GM12878 (cell line): ENCODE measurements around the gene CD300A. TPM values are rescaled to one million over a fixed set of nuclear protein-coding genes. Genes with fewer than 3 reads are reported as not detected.

ENCODE experiments used
- BMI1 ChIP-seq: fragments of 450-650 bp; IDR thresholded peaks from 2 replicates; pipeline ENCODE4 v1.6.1; 2016; ENCODE audit warnings: mild to moderate bottlenecking, moderate library complexity, borderline replicate concordance
- CEBPB ChIP-seq, 2 experiments: fragments of 150-350 bp in 1 of 2; IDR thresholded peaks; 2 replicates each; pipeline ENCODE4 v1.6.1; 2012 to 2014; ENCODE audit warnings: low read depth in 2 of 2, low read length in 2 of 2, borderline replicate concordance in 1 of 2, inconsistent platforms in 1 of 2
- CEBPZ ChIP-seq: fragments of 150-350 bp; IDR thresholded peaks from 2 replicates; pipeline ENCODE4 v1.6.1; 2016; ENCODE audit warnings: low read depth, low read length
- CREB1 ChIP-seq: IDR thresholded peaks from 2 replicates; pipeline ENCODE4 v1.6.1; 2012; ENCODE audit warnings: low read depth, mild to moderate bottlenecking, inconsistent platforms
- IRF4 ChIP-seq: IDR thresholded peaks from 2 replicates; pipeline ENCODE4 v1.6.1; 2011; ENCODE audit warnings: low read depth, low read length
- JUNB ChIP-seq: IDR thresholded peaks from 2 replicates; pipeline ENCODE4 v1.6.1; 2016; ENCODE audit warnings: antibody characterized with exemption, mild to moderate bottlenecking
- LARP7 ChIP-seq: fragments of 450-650 bp; IDR thresholded peaks from 2 replicates; pipeline ENCODE4 v1.6.1; 2017; ENCODE audit warnings: mild to moderate bottlenecking
- MTA3 ChIP-seq: IDR thresholded peaks from 2 replicates; pipeline ENCODE4 v1.6.1; 2012; ENCODE audit warnings: low read length, inconsistent platforms, borderline replicate concordance
- NFYB ChIP-seq: IDR thresholded peaks from 2 replicates; pipeline ENCODE4 v1.6.1; 2011; ENCODE audit warnings: low read depth, mild to moderate bottlenecking, low read length, improper control_type of control experiment, moderate library complexity; ENCODE audit not compliant: insufficient read depth
- RAD21 ChIP-seq: IDR thresholded peaks from 2 replicates; pipeline ENCODE4 v1.6.1; 2011; ENCODE audit warnings: mild to moderate bottlenecking, low read depth, low read length, moderate library complexity; ENCODE audit not compliant: insufficient read depth
- SREBF2 ChIP-seq: IDR thresholded peaks from 2 replicates; pipeline ENCODE4 v1.6.1; 2012; ENCODE audit warnings: mild to moderate bottlenecking, low read length
- TBL1XR1 ChIP-seq: IDR thresholded peaks from 2 replicates; pipeline ENCODE4 v1.6.1; 2012; ENCODE audit warnings: low read depth, low read length, improper control_type of control experiment
- ZBTB40 ChIP-seq: fragments of 450-650 bp; IDR thresholded peaks from 2 replicates; pipeline ENCODE4 v1.6.1; 2016; ENCODE audit warnings: mild to moderate bottlenecking, moderate library complexity, borderline replicate concordance
- ZNF217 ChIP-seq: fragments of 450-650 bp; IDR thresholded peaks from 2 replicates; pipeline ENCODE4 v1.6.1; 2017; ENCODE audit warnings: antibody characterized with exemption, mild to moderate bottlenecking
- ZNF274 ChIP-seq: IDR thresholded peaks from one replicate; pipeline ENCODE4 v1.8.0; 2011; ENCODE audit not compliant: insufficient read length, insufficient read depth
- polyA plus RNA-seq, 11 experiments: library from polyadenylated mRNA; depleted of rRNA in 4 of 11; unstranded in 6 of 11; stranded (reverse) in 5 of 11; fragments of >200 nt; fragmentation: Nextera tagmentation in 4 of 11; fragmentation: Illumina TruSeq in 1 of 11; extraction: Ambion mirVana in 4 of 11; extraction: Trizol in 1 of 11; gene quantifications; 1 replicate in 1 of 11; 2 replicates in 10 of 11; pipeline versions ENCODE4 v1.2.1 to v1.2.3, GENCODE V29; 2011 to 2016; ENCODE audit warnings: inconsistent platforms in 2 of 11, missing spikeins in 2 of 11, low read depth in 1 of 11
- total RNA-seq, 4 experiments: library from RNA; depleted of rRNA in 3 of 4; stranded (reverse); fragments of >200 nt in 3 of 4; fragmentation: Illumina TruSeq in 1 of 4; extraction: Trizol in 1 of 4; gene quantifications; 2 replicates each; pipeline versions ENCODE4 v1.2.1 to v1.2.3, GENCODE V29; 2013 to 2021
- TF ChIP-seq, protein P1 (sequence below): fragments of 450-650 bp; IDR thresholded peaks from 2 replicates; pipeline ENCODE4 v1.6.1; 2018; ENCODE audit warnings: borderline replicate concordance, mild to moderate bottlenecking; ENCODE audit not compliant: partially characterized antibody
- TF ChIP-seq, protein P2 (sequence below): IDR thresholded peaks from 2 replicates; pipeline ENCODE4 v1.6.1; 2012; ENCODE audit warnings: low read depth, low read length, improper control_type of control experiment
- TF ChIP-seq, protein P3 (sequence below): fragments of 450-650 bp; IDR thresholded peaks from 2 replicates; pipeline ENCODE4 v1.6.1; 2017; ENCODE audit warnings: mild to moderate bottlenecking, low read depth, inconsistent platforms; ENCODE audit not compliant: poor library complexity, severe bottlenecking

CD300A gene
- total and polyA plus RNA-seq, 10 of the 15 experiments (the other 5 are each of a cell fraction or from before 2014, with no cell fraction given), result 10.6 to 128 (median 36.1) TPM

DNA sequence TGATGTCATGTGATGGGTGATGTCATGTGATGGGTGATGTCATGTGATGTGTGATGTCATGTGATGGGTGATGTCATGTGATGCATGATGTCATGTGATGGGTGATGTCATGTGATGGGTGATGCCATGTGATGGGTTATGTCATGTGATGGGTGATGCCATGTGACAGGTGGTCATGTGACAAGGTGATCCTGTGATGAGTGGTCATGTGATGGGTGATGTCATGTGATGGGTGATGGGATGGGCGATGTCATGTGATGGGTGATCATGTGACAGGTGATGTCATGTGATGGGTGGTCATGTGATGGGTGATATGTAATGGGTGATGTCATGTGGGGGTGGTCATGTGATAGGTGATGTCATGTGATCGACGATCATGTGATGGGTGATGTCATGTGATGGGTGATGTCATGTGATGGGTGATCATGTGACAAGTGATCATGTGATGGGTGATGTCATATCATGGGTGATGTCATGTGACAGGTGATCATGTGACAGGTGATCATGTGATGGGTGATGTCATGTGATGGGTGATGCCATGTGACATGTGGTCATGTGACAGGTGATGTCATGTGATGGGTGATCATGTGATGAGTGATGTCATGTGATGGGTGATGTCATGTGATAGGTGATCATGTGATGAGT, 47.7 kb downstream of the CD300A start (continued):
- TF ChIP-seq ZBTB40, result peak; percentile 26; the same call in 1 of the 2 replicates
- TF ChIP-seq BMI1, result no peak
- TF ChIP-seq CREB1, result peak; percentile 94
- TF ChIP-seq, protein P1, sequence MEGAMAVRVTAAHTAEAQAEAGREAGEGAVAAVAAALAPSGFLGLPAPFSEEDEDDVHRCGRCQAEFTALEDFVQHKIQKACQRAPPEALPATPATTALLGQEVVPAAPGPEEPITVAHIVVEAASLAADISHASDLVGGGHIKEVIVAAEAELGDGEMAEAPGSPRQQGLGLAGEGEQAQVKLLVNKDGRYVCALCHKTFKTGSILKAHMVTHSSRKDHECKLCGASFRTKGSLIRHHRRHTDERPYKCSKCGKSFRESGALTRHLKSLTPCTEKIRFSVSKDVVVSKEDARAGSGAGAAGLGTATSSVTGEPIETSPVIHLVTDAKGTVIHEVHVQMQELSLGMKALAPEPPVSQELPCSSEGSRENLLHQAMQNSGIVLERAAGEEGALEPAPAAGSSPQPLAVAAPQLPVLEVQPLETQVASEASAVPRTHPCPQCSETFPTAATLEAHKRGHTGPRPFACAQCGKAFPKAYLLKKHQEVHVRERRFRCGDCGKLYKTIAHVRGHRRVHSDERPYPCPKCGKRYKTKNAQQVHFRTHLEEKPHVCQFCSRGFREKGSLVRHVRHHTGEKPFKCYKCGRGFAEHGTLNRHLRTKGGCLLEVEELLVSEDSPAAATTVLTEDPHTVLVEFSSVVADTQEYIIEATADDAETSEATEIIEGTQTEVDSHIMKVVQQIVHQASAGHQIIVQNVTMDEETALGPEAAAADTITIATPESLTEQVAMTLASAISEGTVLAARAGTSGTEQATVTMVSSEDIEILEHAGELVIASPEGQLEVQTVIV, result no peak
- no peak for TF ChIP-seq CEBPZ
- TF ChIP-seq RAD21, result no peak
- no peak for TF ChIP-seq SREBF2
- TF ChIP-seq IRF4, result no peak; the same call in 1 of the 2 replicates
- TF ChIP-seq, protein P2, sequence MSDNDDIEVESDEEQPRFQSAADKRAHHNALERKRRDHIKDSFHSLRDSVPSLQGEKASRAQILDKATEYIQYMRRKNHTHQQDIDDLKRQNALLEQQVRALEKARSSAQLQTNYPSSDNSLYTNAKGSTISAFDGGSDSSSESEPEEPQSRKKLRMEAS, result no peak; the same call in 1 of the 2 replicates
- TF ChIP-seq, protein P3, sequence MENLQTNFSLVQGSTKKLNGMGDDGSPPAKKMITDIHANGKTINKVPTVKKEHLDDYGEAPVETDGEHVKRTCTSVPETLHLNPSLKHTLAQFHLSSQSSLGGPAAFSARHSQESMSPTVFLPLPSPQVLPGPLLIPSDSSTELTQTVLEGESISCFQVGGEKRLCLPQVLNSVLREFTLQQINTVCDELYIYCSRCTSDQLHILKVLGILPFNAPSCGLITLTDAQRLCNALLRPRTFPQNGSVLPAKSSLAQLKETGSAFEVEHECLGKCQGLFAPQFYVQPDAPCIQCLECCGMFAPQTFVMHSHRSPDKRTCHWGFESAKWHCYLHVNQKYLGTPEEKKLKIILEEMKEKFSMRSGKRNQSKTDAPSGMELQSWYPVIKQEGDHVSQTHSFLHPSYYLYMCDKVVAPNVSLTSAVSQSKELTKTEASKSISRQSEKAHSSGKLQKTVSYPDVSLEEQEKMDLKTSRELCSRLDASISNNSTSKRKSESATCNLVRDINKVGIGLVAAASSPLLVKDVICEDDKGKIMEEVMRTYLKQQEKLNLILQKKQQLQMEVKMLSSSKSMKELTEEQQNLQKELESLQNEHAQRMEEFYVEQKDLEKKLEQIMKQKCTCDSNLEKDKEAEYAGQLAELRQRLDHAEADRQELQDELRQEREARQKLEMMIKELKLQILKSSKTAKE, result no peak
- no peak for TF ChIP-seq ZNF274
- no peak for TF ChIP-seq LARP7
- no peak; the same call in 1 of the 2 replicates for TF ChIP-seq MTA3
- TF ChIP-seq JUNB, result no peak; the same call in 1 of the 2 replicates
- no peak for TF ChIP-seq CEBPB (IDR thresholded peaks at IDR 0.05; ENCODE audit: borderline replicate concordance in 1 of 2, low read depth in 2 of 2, low read length in 2 of 2)
- no peak for TF ChIP-seq ZNF217
- TF ChIP-seq NFYB, result no peak
- no peak for TF ChIP-seq TBL1XR1
